GM12891 (cell line): ENCODE measurements around the gene CLK4.

ENCODE experiments used
- DNase-seq: peaks from one replicate; pipeline ENCODE4 v3.0.0; 2011; ENCODE audit warnings: low spot score; ENCODE audit not compliant: insufficient read length
- FAIRE-seq: peaks from 2 replicates; lab custom pipeline; 2011; peaks lifted over from hg19 to GRCh38; lab: Jason Lieb, UNC
- PAX5 ChIP-seq: IDR thresholded peaks from 2 replicates; pipeline ENCODE4 v1.6.1; 2011; ENCODE audit warnings: low read length, moderate library complexity, mild to moderate bottlenecking; ENCODE audit not compliant: insufficient read depth, severe bottlenecking
- POLR2A ChIP-seq: IDR thresholded peaks from 2 replicates; pipeline ENCODE4 v1.6.1; 2011; ENCODE audit warnings: low read depth, low read length, control low read depth
- POLR2AphosphoS5 ChIP-seq: IDR thresholded peaks from 2 replicates; pipeline ENCODE4 v1.6.1; 2011; ENCODE audit warnings: low read depth, low read length, control low read depth
- POU2F2 ChIP-seq: IDR thresholded peaks from 2 replicates; pipeline ENCODE4 v1.6.1; 2011; ENCODE audit warnings: low read depth, mild to moderate bottlenecking, control low read depth, low read length, moderate library complexity
- SPI1 ChIP-seq: IDR thresholded peaks from 2 replicates; pipeline ENCODE4 v1.6.1; 2011; ENCODE audit warnings: low read depth, low read length, control low read depth
- TAF1 ChIP-seq: IDR thresholded peaks from 2 replicates; pipeline ENCODE4 v1.6.1; 2011; ENCODE audit warnings: low read depth, low read length, control low read depth

CLK4 gene

GRCh38 chr5:178664141-178664540 lies 37.3 kb upstream of the CLK4 start:
- FAIRE-seq (no peak), DNase-seq (no peak)
- no peak for TF ChIP-seq POU2F2
- TF ChIP-seq PAX5 = no peak
- no peak for TF ChIP-seq POLR2A
- TF ChIP-seq SPI1 = no peak
- TF ChIP-seq POLR2AphosphoS5 = no peak
- no peak for TF ChIP-seq TAF1

DNA sequence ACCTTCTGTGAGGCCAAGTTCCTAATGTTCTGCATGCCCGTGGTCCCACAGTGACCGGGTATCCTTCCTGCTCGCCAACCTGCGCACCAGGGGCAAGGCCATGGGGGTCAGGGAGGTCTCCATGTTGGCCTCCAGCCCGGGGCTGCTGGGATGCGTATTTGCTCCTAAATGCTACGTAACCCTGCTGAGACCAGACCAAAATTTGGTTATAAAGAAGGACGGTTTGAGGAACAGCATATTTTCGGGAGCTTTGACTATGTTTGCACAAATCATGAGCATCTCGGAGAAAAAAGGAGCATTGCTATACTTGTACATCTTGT lies 35.7 kb upstream of the CLK4 start:
- TF ChIP-seq POU2F2 (no peak), POLR2A (no peak), SPI1 (no peak), POLR2AphosphoS5 (no peak), PAX5 (no peak), TAF1 (no peak)
- no peak for DNase-seq
- no peak for FAIRE-seq

DNA sequence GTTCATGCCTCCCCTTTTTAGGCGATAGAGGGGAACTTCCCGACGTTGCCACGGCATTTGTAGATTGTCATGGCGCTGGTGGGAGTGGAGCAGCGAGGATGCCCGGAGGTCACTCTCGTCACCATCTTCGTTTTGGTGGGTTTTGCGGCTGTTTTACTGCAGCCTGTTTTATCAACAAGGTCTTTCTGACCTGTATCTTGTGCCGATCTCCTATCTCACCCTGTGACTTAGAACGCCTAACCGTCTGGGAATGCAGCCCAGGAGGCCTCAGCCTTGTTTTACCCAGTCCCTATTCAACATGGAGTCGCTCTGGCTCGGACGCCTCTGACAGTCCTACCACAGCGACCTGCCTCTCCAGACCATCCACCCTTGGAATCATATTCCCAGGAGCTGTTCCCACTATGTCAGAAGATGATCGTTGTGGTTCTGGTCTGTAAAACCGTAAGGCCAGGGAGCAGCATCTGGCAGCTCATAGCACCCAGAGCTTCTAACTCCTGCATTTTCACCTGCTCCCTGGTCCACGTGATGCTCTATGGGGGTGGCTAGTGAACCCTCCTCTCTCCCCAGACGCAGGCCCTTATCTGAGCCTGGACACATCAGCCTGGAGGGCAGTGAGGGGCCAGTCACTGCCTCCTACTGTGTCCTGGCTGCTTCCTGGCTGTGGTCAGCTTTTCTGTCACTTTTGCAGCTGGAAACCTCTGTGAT lies 35.1 kb upstream of the CLK4 start:
- FAIRE-seq = no peak
- TF ChIP-seq SPI1 (no peak), POLR2AphosphoS5 (no peak), PAX5 (no peak), TAF1 (no peak), POU2F2 (no peak), POLR2A (no peak)

DNA sequence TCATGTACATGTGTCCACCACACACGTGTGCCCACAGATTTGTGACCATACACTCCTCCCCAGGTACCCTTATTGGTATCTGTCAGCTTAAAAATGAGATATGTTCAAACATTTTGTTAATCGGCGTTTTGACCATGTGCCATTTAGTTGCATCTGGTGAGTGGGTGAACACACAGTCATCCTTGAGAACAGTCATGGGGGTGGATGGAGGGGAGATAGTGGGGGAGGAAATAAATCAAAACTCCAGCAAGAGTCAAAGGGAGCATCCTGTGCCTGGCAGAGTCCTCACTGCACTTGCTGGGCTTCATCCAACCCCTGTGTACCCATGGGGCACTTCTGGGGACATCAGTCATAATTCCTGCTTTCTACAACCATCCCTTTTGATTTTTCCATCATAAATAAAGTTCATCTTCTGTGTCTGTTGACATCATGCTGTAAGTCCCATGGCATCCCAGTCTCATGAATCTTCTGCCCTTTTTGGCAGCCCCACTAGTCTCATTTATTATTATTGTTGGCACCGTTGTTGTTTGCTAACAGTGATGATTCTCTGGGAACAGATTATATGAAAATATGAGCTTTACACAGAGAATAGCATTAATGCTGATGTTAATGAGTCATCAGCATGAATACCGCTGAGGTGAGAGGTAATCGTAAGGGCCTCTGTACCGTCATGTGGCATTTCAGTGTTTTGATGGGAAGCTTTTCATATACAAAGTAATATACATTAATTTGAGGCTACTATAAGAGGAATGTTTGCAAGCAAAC lies 24.4 kb upstream of the CLK4 start:
- FAIRE-seq (no peak), DNase-seq (no peak)
- no peak for TF ChIP-seq TAF1

More for the DNA sequence above, 35.1 kb upstream of the CLK4 start:
- no peak for DNase-seq

DNA sequence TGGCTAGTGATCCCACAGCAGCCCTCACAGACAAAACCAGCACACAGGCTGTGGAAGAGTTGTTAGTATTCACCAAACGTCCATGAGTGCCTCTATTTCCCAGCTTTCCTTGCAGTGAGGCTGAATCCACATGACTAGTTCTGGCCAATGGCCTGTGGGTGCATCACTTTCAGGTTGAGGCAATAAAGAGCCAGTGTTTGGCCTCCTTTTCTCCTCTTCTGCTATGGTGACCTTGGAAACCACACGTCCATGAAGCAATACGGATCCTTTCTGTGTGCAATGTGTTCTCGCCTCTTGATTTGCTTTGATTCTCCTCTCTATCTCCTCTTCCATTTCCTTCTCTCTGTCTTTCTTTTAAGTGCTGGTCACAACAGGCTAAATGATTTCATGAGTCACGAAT lies 23.4 kb upstream of the CLK4 start:
- FAIRE-seq (no peak), DNase-seq (no peak)
- TF ChIP-seq PAX5 (no peak), POLR2A (no peak), TAF1 (no peak), SPI1 (no peak), POU2F2 (no peak), POLR2AphosphoS5 (no peak)

- FAIRE-seq (no peak), DNase-seq (no peak)
- no peak for TF ChIP-seq PAX5
- no peak for TF ChIP-seq POU2F2
- no peak for TF ChIP-seq POLR2A
- TF ChIP-seq SPI1 = no peak
- no peak for TF ChIP-seq POLR2AphosphoS5
- TF ChIP-seq TAF1 = no peak
These were observed 22.7 kb upstream of the CLK4 start for GRCh38 chr5:178649580-178649979.

GRCh38 chr5:178644826-178645545 lies 18.1 kb upstream of the CLK4 start:
- no peak for FAIRE-seq

GRCh38 chr5:178642351-178642909 lies 15.6 kb upstream of the CLK4 start:
- FAIRE-seq (no peak), DNase-seq (no peak)
- TF ChIP-seq SPI1 (no peak), POU2F2 (no peak), POLR2A (no peak), TAF1 (no peak), PAX5 (no peak), POLR2AphosphoS5 (no peak)

More at GRCh38 chr5:178644826-178645545, 18.1 kb upstream of the CLK4 start:
- DNase-seq = no peak
- TF ChIP-seq PAX5 (no peak), SPI1 (no peak), POLR2AphosphoS5 (no peak), POU2F2 (no peak), TAF1 (no peak), POLR2A (no peak)

DNA sequence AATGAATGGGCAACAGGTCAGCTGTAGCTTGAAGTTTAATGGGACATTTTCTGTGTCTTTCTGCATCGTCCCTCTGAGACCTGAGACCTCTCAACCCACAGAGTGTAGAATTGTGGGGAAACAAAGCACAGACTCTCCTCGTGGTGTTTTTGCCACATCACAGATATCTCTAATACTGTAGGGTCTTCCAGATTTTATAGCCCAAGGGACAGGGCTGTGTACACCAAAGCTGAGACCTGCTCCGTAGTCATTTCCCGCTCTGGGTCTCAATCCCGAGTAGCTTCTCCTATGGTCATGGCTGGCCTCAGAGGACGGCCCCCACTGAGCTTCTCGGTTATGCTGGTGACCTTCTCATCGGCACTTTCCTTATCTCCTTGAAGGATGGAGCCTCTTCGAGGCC lies 14.9 kb upstream of the CLK4 start:
- TF ChIP-seq SPI1 = no peak
- TF ChIP-seq TAF1 = no peak
- no peak for TF ChIP-seq POLR2A
- no peak for FAIRE-seq
- DNase-seq = no peak
